ENCODE results near the gene NAP1L4.

The NAP1L4 gene

DNA sequence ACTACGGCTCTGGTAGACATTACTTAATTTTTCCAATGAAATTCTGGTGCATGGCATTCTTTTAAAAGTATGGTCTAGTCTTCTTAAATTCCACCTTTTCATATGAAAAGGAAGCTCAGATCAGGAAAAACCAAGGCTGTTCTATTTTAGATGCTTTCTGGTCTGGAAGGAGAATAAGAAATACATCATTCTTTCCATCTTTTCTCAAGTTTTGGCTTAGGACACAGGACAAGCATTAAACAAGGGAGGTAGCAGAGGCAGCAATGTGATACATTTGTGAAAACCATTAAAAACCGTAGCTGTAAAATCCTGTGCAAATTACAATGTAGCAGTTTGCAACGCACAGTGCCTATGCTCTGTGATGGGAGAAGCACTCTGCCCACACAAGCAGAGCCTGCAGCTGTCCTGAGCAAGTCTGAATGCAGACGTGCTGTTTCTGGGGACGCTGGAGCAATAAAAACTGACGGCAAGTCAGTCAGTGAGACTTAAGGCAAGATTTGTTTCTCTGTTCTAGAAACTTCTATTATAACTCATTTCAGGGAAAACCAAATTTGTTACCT, 23.7 kb downstream of the NAP1L4 start:
- Histone ChIP-seq H4K20me1 (ENCODE audit: insufficient read depth) (no peaks in the 10 kb centered on the region), H3K79me2 (ENCODE audit: insufficient read depth, low read depth) (peaks cover 40% of the 10 kb centered on the region)

GRCh38 chr11:2964782-2965181, 27.3 kb downstream of the NAP1L4 start:
- Histone ChIP-seq H3K27me3 (ENCODE audit: insufficient read depth, low read depth) (no peaks in the 10 kb centered on the region), H3K27ac (no peak overlapping the region), H3K36me3 (ENCODE audit: insufficient read depth) (peaks cover 29% of the 10 kb centered on the region; the same call in 1 of the 2 replicates), H3K9ac (no peak overlapping the region), H4K20me1 (ENCODE audit: insufficient read depth) (peaks cover 5% of the 10 kb centered on the region; the same call in 1 of the 2 replicates), H3K4me2 (no peak overlapping the region), H2AFZ (ENCODE audit: low read depth) (no peak overlapping the region), H3K4me3 (IDR thresholded peaks at IDR 0.05; ENCODE audit: insufficient read depth, low read depth, low read length) (no peak overlapping the region), H3K79me2 (ENCODE audit: insufficient read depth, low read depth) (peaks cover 58% of the 10 kb centered on the region; the same call in 1 of the 2 replicates), H3K4me1 (ENCODE audit: low read depth, poor library complexity, severe bottlenecking) (no peaks in the 10 kb centered on the region)
- TF ChIP-seq CTCF (conservative IDR thresholded peaks at IDR 0.05; ENCODE audit: low read depth, low read length), result no peak

More for the DNA sequence above, 23.7 kb downstream of the NAP1L4 start:
- no peak overlapping the region for H3K9ac ChIP-seq
- no peaks in the 10 kb centered on the region for H3K4me1 ChIP-seq (ENCODE audit: low read depth, poor library complexity, severe bottlenecking)
- no peak for TF ChIP-seq CTCF (conservative IDR thresholded peaks at IDR 0.05; ENCODE audit: low read depth, low read length)
- no peak overlapping the region for H3K4me2 ChIP-seq
- no peak overlapping the region for H3K27ac ChIP-seq
- no peaks in the 10 kb centered on the region for H3K27me3 ChIP-seq (ENCODE audit: insufficient read depth, low read depth)
- no peak overlapping the region for H2AFZ ChIP-seq (ENCODE audit: low read depth)
- H3K36me3 ChIP-seq (ENCODE audit: insufficient read depth), result peaks cover 47% of the 10 kb centered on the region; the same call in 1 of the 2 replicates
- no peak overlapping the region for H3K4me3 ChIP-seq (IDR thresholded peaks at IDR 0.05; ENCODE audit: insufficient read depth, low read depth, low read length)

DNA sequence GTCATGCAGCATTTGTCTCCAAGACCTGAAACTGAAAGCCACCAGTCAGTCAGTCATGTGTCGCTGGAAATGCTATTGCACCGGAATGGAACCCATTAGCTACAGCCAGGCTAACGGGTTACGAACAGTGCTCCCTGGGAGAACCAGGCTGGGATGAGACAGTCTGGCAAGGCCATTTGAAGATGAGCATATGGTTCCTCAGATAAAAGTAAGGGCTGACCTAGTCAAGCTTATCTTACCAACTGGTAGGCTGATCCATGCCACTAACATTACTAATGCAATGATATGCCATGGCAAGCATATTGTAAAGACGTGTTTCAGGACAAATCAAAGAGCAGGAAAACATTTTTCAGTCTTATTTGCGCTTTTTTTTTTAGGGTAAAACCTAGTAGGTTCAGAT, 28.4 kb downstream of the NAP1L4 start:
- TF ChIP-seq CTCF (conservative IDR thresholded peaks at IDR 0.05; ENCODE audit: low read depth, low read length), result no peak
- Histone ChIP-seq H4K20me1 (ENCODE audit: insufficient read depth) (peaks cover 5% of the 10 kb centered on the region; the same call in 1 of the 2 replicates), H3K27me3 (ENCODE audit: insufficient read depth, low read depth) (no peaks in the 10 kb centered on the region), H3K79me2 (ENCODE audit: insufficient read depth, low read depth) (peaks cover 61% of the 10 kb centered on the region; the same call in 1 of the 2 replicates), H3K4me2 (no peak overlapping the region), H3K4me3 (IDR thresholded peaks at IDR 0.05; ENCODE audit: insufficient read depth, low read depth, low read length) (no peak overlapping the region), H3K27ac (no peak overlapping the region), H3K9ac (no peak overlapping the region), H2AFZ (ENCODE audit: low read depth) (no peak overlapping the region), H3K4me1 (ENCODE audit: low read depth, poor library complexity, severe bottlenecking) (no peaks in the 10 kb centered on the region), H3K36me3 (ENCODE audit: insufficient read depth) (peaks cover 34% of the 10 kb centered on the region)

GRCh38 chr11:2963112-2963754, 28.9 kb downstream of the NAP1L4 start:
- H3K27me3 ChIP-seq (ENCODE audit: insufficient read depth, low read depth), result no peaks in the 10 kb centered on the region
- H3K79me2 ChIP-seq (ENCODE audit: insufficient read depth, low read depth), result peaks cover 57% of the 10 kb centered on the region; the same call in 1 of the 2 replicates
- no peaks in the 10 kb centered on the region for H3K4me1 ChIP-seq (ENCODE audit: low read depth, poor library complexity, severe bottlenecking)
- no peak overlapping the region for H2AFZ ChIP-seq (ENCODE audit: low read depth)
- no peak for TF ChIP-seq CTCF (conservative IDR thresholded peaks at IDR 0.05; ENCODE audit: low read depth, low read length)
- no peak overlapping the region for H3K27ac ChIP-seq
- peaks cover 38% of the 10 kb centered on the region for H3K36me3 ChIP-seq (ENCODE audit: insufficient read depth)
- no peak overlapping the region for H3K4me2 ChIP-seq
- peaks cover 5% of the 10 kb centered on the region; the same call in 1 of the 2 replicates for H4K20me1 ChIP-seq (ENCODE audit: insufficient read depth)
- H3K9ac ChIP-seq, result no peak overlapping the region
- no peak overlapping the region for H3K4me3 ChIP-seq (IDR thresholded peaks at IDR 0.05; ENCODE audit: insufficient read depth, low read depth, low read length)

Measured in KMS-11 (cell line).